NOMO-1 treated with dmso at 0.1 percent for 144 hours (cell line): ENCODE results near the gene MYL12B.
"Not testable (repeated sequence)": the region's sequence is repeated elsewhere in the genome, so short reads cannot be mapped to it uniquely, and the experiment has no call there.

Source experiments
- DNase-seq: peaks from one replicate; lab custom pipeline; 2025; ENCODE audit not compliant: unreplicated experiment; lab: John Stamatoyannopoulos, UW

The MYL12B gene

GRCh38 chr18:3294435-3295080 is 32.6 kb downstream of the MYL12B start:
- DNase-seq, result no peak

DNA sequence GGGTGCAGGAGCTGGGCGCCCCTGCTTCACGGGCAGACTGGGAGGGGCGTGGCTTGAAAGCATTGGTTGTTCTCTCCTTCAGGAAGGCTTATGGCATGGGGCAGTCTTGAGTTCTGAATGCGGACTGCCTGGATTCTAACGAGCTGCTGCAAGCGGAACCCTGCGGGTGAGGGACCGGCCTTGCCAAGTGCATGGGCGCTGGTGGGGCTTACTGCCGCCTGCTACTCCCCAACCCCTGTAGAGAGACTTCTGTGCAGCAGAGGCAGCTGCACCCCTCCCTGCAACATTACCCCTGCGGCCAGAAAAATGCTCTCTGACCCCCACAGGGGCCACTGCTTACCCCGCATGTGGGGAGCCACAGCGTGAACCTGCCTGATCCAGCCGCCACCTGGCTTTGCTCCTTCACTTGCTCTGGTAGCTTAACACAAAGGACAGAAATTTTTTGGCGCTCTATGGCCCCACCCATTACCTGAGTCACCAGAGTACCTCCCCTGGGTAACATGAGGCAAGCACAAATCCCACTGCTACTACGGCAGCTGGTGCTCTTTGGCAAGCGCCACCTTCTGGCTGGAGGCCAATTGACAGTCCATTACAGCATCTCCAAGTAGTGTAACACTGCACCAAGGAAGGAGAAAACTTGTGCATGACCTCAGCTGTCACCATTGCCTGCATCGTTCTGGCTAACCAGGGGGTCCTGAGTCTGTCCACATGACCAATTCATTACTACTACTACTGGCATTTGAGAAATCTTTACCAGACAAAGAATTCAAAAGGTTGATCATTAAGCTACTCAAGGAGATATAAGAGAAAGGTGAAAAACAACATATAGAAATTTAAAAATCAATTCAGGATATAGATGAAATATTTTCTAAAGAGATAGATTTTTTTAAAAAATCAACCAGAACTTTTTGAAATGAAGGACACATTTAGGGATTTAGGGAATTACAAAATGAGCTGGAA is 35.4 kb downstream of the MYL12B start:
- peak; percentile 88 for DNase-seq

DNA sequence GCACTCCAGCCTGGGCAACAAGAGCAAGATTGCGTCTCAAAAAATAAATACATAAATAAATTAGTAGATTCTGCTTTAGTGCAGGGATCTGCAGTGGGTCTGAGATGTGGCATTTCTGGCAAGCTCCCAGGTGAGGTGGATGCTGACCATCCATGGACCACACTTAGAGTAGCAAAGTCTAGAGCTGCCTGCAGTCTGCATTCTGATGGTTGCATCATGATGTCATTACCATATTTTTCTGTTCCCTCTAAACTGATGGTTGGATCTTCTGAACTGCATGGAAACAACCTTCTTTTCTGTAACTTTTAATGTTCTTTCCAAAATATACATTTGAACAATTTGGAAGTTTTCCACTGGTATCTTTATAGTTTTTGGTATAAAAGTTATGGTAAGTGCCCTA is 42.9 kb downstream of the MYL12B start:
- DNase-seq, result no peak

DNA sequence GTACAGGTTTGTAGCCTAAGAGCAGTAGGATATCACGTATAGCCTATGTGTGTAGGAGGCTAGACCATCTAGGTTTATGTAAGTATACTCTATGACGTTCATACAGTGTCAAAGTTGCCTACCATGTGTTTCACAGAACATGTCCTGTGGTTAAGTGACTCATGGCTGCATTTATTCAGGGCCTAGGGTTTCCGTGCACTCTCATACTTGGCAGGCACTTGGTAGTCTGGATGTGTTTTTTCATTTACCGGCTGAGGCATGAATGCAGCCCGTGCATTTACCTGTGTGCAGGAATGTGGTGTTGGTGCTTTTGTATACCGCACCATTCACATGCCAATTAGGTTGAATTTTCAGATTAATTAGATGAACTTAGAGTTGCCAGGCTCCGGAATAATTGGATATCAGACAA is 43.4 kb downstream of the MYL12B start:
- DNase-seq, result peak; percentile 64

DNA sequence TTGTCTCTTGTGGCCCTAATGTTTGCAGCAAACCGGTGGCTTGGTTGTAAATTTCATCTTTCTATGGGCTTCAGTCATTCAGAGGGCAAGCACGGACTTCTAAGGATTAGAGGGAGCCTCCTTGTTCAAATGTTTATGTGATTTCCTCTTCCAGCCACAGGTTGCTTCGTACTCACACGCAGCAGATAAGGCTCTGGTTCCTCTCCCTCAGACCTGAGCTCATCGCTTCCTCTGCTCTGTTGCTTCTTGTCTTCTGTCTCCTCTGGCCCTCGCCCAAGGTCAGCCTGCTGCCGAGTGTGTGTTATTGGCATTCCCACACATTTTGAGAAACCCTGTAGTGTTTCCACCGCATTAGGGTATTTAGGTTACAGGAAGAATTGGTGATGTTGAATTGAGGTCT is 44.0 kb downstream of the MYL12B start:
- peak; percentile 21 for DNase-seq

DNA sequence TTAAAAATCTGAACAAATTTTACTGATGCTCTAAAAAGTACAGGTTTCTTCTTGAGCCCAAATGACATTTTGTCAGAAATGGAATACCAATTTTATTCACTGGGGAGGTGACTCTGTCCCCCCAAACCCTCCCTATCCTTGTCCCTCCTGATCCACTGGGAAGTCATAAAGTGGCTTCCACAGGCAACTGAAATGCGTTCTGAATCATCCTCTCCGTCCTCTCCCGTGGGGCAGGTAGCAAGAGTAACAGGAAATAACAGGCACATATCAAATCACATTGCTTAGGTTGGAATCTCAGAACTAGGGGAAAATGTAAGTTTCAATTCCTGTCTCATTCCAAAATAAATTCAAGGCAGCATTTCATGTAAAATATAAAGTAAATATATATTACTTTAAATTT is 44.5 kb downstream of the MYL12B start:
- DNase-seq, result no peak

DNA sequence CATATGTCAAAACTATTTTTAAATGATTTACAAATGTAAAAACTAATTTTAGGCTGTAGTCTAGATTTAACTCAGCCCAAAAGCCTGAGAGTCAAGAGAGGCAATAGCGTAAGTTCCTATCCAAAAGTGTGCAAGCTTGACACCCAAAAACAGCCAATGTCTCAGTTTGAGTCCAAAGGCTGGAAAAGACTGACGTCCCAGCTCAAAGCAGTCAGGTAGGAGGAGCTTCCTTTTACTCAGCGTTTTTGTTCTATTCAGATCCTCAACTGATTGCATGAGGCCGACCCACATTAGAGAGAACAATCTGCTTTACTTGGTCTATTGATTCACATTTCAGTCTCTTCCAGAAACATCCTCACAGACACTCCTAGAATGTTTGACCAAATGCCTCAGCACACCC is 51.8 kb downstream of the MYL12B start:
- no peak for DNase-seq

DNA sequence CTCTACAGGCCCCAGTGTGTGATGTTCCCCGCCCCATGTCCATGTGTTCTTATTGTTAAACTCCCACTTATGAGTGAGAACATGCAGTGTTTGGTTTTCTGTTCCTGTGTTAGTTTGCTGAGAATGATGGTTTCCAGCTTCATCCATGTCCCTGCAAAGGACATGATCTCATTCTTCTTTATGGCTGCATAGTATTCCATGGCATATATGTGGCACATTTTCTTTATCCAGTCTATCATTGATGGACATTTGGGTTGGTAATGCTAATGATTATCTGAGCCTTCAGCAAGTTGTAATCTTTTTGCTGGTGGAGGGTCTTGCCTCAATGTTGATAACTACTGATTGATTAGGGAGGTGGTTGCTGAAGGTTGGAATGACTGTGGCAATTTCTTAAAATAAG is 53.4 kb downstream of the MYL12B start:
- DNase-seq, result not testable (repeated sequence)

DNA sequence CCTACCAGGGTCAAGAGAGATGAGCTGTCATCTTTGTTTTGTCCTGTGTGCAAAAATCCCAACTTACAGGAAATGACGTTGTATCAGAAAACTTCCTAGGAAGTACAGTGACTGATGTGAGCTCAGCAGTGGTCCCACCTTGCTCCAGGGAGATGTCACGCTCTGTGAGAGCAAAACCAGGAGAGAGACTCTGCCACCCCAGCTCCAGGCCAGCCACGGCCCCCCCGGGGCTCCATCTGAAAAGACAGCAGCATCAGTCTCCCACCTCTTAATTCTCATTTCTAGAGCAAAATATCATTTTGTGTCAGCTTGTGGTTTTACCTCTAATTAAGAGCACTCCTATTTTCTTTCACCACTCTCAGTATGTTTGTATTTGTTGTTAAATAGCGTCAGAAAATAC is 57.5 kb downstream of the MYL12B start:
- no peak for DNase-seq

DNA sequence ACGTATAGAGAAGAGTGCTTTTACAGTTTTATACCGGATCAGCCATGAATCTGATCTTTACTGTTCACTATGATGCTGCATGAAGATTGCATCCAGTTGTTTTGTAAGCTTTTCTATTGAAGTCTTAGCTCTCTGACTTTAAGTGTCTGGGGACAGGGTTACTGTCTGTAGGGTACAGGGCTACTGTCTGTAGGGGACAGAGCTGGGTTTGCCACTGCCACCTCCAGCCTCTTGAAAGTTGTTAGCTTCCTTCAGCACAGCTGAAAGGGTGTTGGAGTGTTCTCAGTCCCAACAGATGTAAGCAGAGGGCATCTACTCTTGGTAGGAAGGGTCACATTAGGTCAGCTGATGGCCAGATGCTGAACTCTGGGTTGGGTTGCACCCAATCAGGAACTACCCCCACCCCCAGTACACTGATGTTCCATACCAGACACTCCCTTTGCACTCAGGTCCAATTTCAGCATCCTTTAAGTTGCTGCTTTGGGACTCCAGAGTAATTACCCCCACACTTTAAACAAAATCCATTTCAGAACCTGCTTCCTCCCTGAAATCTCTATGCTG is 58.0 kb downstream of the MYL12B start:
- no peak for DNase-seq

DNA sequence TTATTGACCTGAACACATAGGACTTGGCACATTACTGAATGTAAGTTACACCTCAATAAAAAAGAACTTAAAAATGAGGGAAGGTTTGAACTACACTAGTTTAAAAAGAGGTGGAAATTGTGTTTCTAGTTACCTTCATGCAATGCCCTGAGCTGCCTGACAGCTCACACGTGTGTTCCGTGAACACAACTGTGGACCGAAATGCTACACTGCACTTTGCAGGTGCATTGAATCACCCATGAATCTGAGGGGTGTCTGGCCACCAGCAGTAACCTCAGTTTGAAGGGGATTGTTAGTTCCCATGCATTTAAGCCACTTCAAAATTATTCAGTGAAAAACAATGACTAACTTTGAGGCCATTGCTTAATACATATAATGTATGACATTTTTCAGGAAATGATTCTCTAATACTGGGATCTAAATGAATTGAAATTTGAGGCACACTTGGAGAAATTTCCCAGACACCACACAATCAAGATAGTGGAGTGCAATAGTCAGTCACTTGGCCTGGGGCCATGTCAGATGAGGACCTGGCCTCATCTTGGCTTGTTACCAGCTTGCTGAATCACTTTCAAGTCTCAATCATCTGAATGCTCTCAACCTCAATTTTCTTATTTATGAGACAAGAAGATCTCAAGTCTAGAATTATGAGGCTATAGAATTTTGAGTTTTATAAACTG is 59.3 kb downstream of the MYL12B start:
- DNase-seq, result no peak

DNA sequence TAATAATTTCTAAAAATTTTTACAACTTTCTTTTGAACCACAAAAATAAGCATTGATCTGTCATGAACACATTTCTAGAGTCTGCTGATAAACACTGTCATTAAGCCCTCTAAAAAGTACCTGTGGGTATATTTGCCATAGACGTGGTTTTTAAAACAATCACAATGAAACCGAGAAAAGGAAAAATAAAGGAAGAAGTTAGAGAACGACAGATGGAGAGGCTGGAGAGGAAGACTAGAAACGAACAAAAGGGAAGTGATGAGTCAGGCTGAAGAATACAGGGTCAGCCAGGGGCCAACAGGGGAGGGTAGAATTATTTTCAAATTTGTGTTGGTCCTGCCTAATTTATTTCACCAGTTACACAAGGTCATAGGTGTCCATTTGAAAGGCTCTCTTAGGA is 62.0 kb downstream of the MYL12B start:
- peak; percentile 61 for DNase-seq
